Neuronal stem cell (in vitro differentiated cells): Measurements from ENCODE around the gene BRD1.
"Not testable (repeated sequence)": the region's sequence is repeated elsewhere in the genome, so short reads cannot be mapped to it uniquely, and the experiment has no call there.

ENCODE experiments used
- DNase-seq: peaks from one replicate; pipeline ENCODE4 v3.0.0-alpha.2; 2013; ENCODE audit warnings: low spot score
- H2AFZ ChIP-seq: one replicate; pipeline ENCODE4 v1.6.1; 2013; ENCODE audit warnings: mild to moderate bottlenecking, low read length, inconsistent platforms
- H2AK5ac ChIP-seq: 2 replicates; pipeline ENCODE4 v1.6.1; 2013; ENCODE audit warnings: low read depth, mild to moderate bottlenecking, inconsistent platforms, low read length, moderate library complexity, mixed read lengths
- H2BK120ac ChIP-seq: 2 replicates; pipeline ENCODE4 v1.6.1; 2013; ENCODE audit warnings: low read depth, mild to moderate bottlenecking, inconsistent platforms, low read length, moderate library complexity, mixed read lengths
- H2BK12ac ChIP-seq: one replicate; pipeline ENCODE4 v1.6.1; 2013; ENCODE audit warnings: low read length, inconsistent platforms
- H2BK15ac ChIP-seq: 2 replicates; pipeline ENCODE4 v1.6.1; 2013; ENCODE audit warnings: mild to moderate bottlenecking, low read length, inconsistent platforms, mixed read lengths
- H2BK5ac ChIP-seq: one replicate; pipeline ENCODE4 v1.6.1; 2013; ENCODE audit warnings: inconsistent platforms, mild to moderate bottlenecking, low read length, moderate library complexity
- H3K14ac ChIP-seq: one replicate; pipeline ENCODE4 v1.6.1; 2013; ENCODE audit warnings: low read length, inconsistent platforms
- H3K18ac ChIP-seq: 2 replicates; pipeline ENCODE4 v1.6.1; 2013; ENCODE audit warnings: low read length, inconsistent platforms
- H3K23ac ChIP-seq: 2 replicates; pipeline ENCODE4 v1.6.1; 2013; ENCODE audit warnings: low read depth, mild to moderate bottlenecking, mixed read lengths, low read length, inconsistent platforms; ENCODE audit not compliant: poor library complexity
- H3K27ac ChIP-seq: replicated peaks from 3 replicates; pipeline ENCODE4 v1.5.1; 2013; ENCODE audit warnings: low read length, inconsistent platforms
- H3K27me3 ChIP-seq, 3 experiments: 2 replicates each; pipeline ENCODE4 v1.6.1; 2013; ENCODE audit warnings: low read length in 3 of 3, mild to moderate bottlenecking in 2 of 3, inconsistent platforms in 1 of 3, low read depth in 1 of 3, mixed read lengths in 1 of 3, moderate library complexity in 1 of 3; ENCODE audit not compliant: control insufficient read depth in 3 of 3, insufficient read depth in 3 of 3
- H3K36me3 ChIP-seq, 2 donors: replicated peaks in 1 of 2; 2 replicates each; pipeline ENCODE4 v1.6.1; 2013; ENCODE audit warnings: low read length in 2 of 2; ENCODE audit not compliant: control insufficient read depth in 2 of 2, insufficient read depth in 2 of 2
- H3K4ac ChIP-seq: 2 replicates; pipeline ENCODE4 v1.6.1; 2013; ENCODE audit warnings: inconsistent platforms, mild to moderate bottlenecking, low read length, moderate library complexity
- H3K4me1 ChIP-seq, 2 donors: 1 replicate in 1 of 2; 2 replicates in 1 of 2; pipeline ENCODE4 v1.6.1; 2013; ENCODE audit warnings: low read length in 2 of 2, low read depth in 1 of 2; ENCODE audit not compliant: control insufficient read depth in 2 of 2, insufficient read depth in 1 of 2
- H3K4me2 ChIP-seq: one replicate; pipeline ENCODE4 v1.6.1; 2013; ENCODE audit warnings: mild to moderate bottlenecking, low read length, inconsistent platforms; ENCODE audit not compliant: insufficient read depth, poor library complexity, severe bottlenecking
- H3K4me3 ChIP-seq, 2 donors: 2 replicates each; pipeline ENCODE4 v1.5.1; 2013; ENCODE audit warnings: low read length in 2 of 2, mild to moderate bottlenecking in 2 of 2, inconsistent platforms in 1 of 2, moderate library complexity in 1 of 2
- H3K79me1 ChIP-seq: one replicate; pipeline ENCODE4 v1.6.1; 2013; ENCODE audit warnings: low read depth, mild to moderate bottlenecking, inconsistent platforms, low read length, moderate library complexity
- H3K9ac ChIP-seq: one replicate; pipeline ENCODE4 v1.6.1; 2013; ENCODE audit warnings: mild to moderate bottlenecking, low read depth, low read length, inconsistent platforms; ENCODE audit not compliant: poor library complexity
- H3K9me3 ChIP-seq, 2 donors: replicated peaks in 1 of 2; 2 replicates each; pipeline versions ENCODE3 to v1.6.1; 2013; ENCODE audit warnings: low read length in 2 of 2, mild to moderate bottlenecking in 2 of 2, inconsistent platforms in 1 of 2, low read depth in 1 of 2, mixed read lengths in 1 of 2, moderate library complexity in 1 of 2; ENCODE audit not compliant: control insufficient read depth in 2 of 2, insufficient read depth in 1 of 2
- H4K8ac ChIP-seq: one replicate; pipeline ENCODE4 v1.6.1; 2013; ENCODE audit warnings: low read depth, mild to moderate bottlenecking, inconsistent platforms, low read length, moderate library complexity
- H4K91ac ChIP-seq: one replicate; pipeline ENCODE4 v1.6.1; 2013; ENCODE audit warnings: low read length, low read depth, mild to moderate bottlenecking, inconsistent platforms; ENCODE audit not compliant: poor library complexity
- WGBS, 2 donors: extraction: QIAGEN DNeasy Blood & Tissue Kit; methylation state at CpG; one replicate each; pipeline ENCODE4 v1.1.7; 2013; ENCODE audit warnings: missing lambda C conversion rate in 2 of 2, mixed read lengths in 1 of 2; ENCODE audit not compliant: insufficient read length in 2 of 2, insufficient replicate concordance in 1 of 2; ENCODE audit errors: extremely low coverage in 2 of 2; 5-methylcytosine and 5-hydroxymethylcytosine counted together

BRD1 gene

DNA sequence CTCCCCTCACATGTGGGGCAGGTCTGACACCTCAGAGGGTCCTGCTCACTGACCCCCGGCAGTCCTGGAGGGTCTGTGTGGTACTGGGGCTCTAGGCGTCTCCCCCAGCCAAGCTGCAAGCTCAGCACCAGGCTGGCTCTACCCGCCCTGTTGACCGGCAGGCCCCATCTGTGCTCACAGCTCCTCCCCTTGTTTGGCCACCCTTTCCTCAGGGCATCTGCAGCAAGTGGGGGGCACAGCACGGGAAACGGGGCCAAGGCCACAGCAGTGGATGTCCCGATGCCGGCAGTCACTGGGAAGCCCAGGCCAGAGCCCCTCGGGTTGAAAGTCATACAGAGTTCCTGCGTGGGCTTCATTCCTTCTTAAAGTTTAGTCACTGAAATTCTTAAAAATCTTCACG lies 5.9 kb downstream of the BRD1 start:
- H2BK120ac ChIP-seq, H3K27ac ChIP-seq, H3K4me1 ChIP-seq, H2BK15ac ChIP-seq, H3K27me3 ChIP-seq, H3K4me2 ChIP-seq, H2BK12ac ChIP-seq, H2AK5ac ChIP-seq, H4K91ac ChIP-seq, H3K9me3 ChIP-seq, H3K4ac ChIP-seq, H2BK5ac ChIP-seq, H2AFZ ChIP-seq, DNase-seq, H3K4me3 ChIP-seq, H3K18ac ChIP-seq, H4K8ac ChIP-seq, H3K14ac ChIP-seq, H3K9ac ChIP-seq: not testable (repeated sequence)
- Histone ChIP-seq H3K36me3 (peaks cover 53 to 90% of the 10 kb centered on the region in 2 donors), H3K79me1 (peaks cover 35% of the 10 kb centered on the region), H3K23ac (peak overlapping the region; percentile 86)
- WGBS, 2 donors: no CpG with 5 or more reads among the region's 11 CpGs

DNA sequence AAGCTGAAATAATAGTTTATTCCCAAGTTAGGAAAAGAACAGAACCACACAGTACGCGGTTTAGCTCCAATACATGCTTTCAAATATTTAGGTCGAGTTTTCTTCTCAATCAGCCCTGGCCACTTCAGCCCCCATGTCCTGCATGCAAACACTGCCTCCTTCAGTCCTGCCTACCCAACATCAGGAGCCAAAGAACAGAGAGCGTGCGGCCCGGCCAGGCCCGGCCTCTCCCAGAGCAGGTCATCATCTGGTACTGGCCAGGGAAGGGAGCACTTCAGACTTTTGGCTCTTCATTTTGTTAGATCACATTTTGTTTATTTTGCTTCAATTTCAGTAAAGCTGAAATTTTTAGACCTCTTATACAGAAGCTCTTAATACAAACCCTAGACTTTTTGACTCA lies 6.7 kb downstream of the BRD1 start:
- no peak for DNase-seq
- Histone ChIP-seq H3K4me2 (no peak overlapping the region), H3K4me3 (no peak overlapping the region), H4K91ac (no peak overlapping the region), H3K79me1 (peaks cover 31% of the 10 kb centered on the region), H3K27me3 (no peaks in the 10 kb centered on the region), H2AFZ (no peak overlapping the region), H3K18ac (no peak overlapping the region), H3K9ac (no peak overlapping the region), H4K8ac (no peak overlapping the region), H2BK15ac (no peak overlapping the region), H2AK5ac (no peak overlapping the region), H3K27ac (no peak overlapping the region), H3K23ac (no peak overlapping the region), H3K4ac (no peak overlapping the region), H2BK120ac (no peak overlapping the region), H3K36me3 (peaks cover 54 to 98% of the 10 kb centered on the region in 2 donors), H3K14ac (no peak overlapping the region), H3K9me3 (peaks cover 2 to 4% of the 10 kb centered on the region in 2 donors), H3K4me1 (peaks cover 7% of the 10 kb centered on the region in 2 donors), H2BK12ac (no peak overlapping the region), H2BK5ac (no peak overlapping the region)
- no CpG with 5 or more reads among the region's 7 CpGs for WGBS, 2 donors

DNA sequence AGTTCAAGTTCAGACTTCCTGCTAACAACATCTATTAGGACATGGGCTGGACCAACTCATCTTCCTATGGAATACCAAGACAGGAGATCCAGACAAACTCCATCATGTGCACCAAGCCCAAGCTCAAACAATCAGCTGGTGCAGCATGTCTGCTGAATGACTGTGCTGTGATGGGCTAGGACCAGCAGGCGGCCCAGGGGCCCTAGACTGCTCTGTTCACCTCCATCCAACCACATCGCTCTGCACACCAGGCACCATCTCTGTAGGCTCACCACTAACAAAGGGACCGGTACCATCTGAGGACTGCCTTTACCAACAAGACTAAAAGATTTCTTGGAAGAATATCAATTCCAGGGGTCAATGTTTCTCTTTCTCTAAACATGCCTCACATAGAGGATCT lies 10.3 kb downstream of the BRD1 start:
- Histone ChIP-seq H3K36me3 (peaks cover 42 to 93% of the 10 kb centered on the region in 2 donors), H3K4ac (no peak overlapping the region), H3K4me1 (no peaks in the 10 kb centered on the region), H3K18ac (no peak overlapping the region), H4K91ac (no peak overlapping the region), H3K23ac (no peak overlapping the region), H3K4me2 (no peak overlapping the region), H3K14ac (no peak overlapping the region), H2BK15ac (no peak overlapping the region), H3K9ac (no peak overlapping the region), H3K27ac (no peak overlapping the region), H2BK5ac (no peak overlapping the region), H3K27me3 (no peaks in the 10 kb centered on the region), H3K9me3 (no peaks in the 10 kb centered on the region), H3K4me3 (no peak overlapping the region), H4K8ac (no peak overlapping the region), H2BK120ac (no peak overlapping the region), H2AK5ac (no peak overlapping the region), H3K79me1 (peaks cover 28% of the 10 kb centered on the region), H2AFZ (no peak overlapping the region), H2BK12ac (no peak overlapping the region)
- no peak for DNase-seq
- WGBS, 2 donors: no CpG with 5 or more reads among the region's 3 CpGs

DNA sequence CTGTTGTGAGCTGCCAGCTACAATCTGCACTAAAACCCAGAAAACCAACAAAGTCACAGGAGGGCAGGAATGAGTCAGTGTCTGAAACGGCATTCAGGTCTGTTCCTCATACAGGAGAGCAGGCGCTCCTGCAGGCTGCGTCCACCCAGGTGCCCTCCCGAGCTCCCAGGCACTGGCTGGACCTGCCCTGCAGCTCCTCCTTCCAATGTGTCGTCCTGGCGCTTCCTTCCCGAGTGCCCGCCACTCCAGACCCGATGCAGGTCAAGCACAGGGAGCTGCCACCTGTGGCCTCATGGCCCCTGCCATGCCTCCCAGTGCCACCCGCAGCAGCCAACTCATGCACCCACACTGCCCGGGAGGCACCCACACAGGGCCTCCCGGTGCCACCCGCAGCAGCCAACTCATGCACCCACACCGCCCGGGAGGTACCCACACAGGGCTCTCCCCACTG lies 12.0 kb downstream of the BRD1 start:
- Histone ChIP-seq H3K18ac (no peak overlapping the region), H2AFZ (no peak overlapping the region), H2AK5ac (no peak overlapping the region), H3K4me3 (no peak overlapping the region), H3K27me3 (no peaks in the 10 kb centered on the region), H3K9ac (no peak overlapping the region), H4K91ac (no peak overlapping the region), H3K14ac (no peak overlapping the region), H4K8ac (no peak overlapping the region), H3K4ac (no peak overlapping the region), H3K4me1 (no peaks in the 10 kb centered on the region), H3K4me2 (no peak overlapping the region), H2BK5ac (no peak overlapping the region), H2BK12ac (no peak overlapping the region), H2BK15ac (no peak overlapping the region), H3K36me3 (peaks cover 34 to 93% of the 10 kb centered on the region in 2 donors), H3K23ac (no peak overlapping the region), H3K9me3 (no peaks in the 10 kb centered on the region), H2BK120ac (no peak overlapping the region), H3K27ac (no peak overlapping the region), H3K79me1 (peaks cover 24% of the 10 kb centered on the region)
- no peak for DNase-seq
- WGBS, 2 donors: no CpG with 5 or more reads among the region's 15 CpGs
